Lung (tissue), 12 donors: ENCODE results near the gene SESTD1. TPM values are rescaled to one million over a fixed set of nuclear protein-coding genes. Genes with fewer than 3 reads are reported as not detected.

Experiments
- ATAC-seq: fragments of 200-7000 bp; cut with Tn5 transposase; one replicate; pipeline ENCODE4 v1.9.1; 2020; ENCODE audit warnings: moderate number of reproducible peaks; ENCODE audit not compliant: insufficient read depth, low FRiP score
- DNase-seq, 3 donors: peaks; one replicate each; pipeline ENCODE4 v3.0.0-alpha.2; 2013 to 2017
- H3K27ac ChIP-seq, 2 donors: one replicate each; pipeline ENCODE4 v1.5.1; 2013; ENCODE audit warnings: mild to moderate bottlenecking in 2 of 2, moderate library complexity in 2 of 2, control low read depth in 1 of 2, inconsistent platforms in 1 of 2, low read depth in 1 of 2, low read length in 1 of 2
- H3K27me3 ChIP-seq, 3 donors: one replicate each; pipeline ENCODE4 v1.5.1; 2013; ENCODE audit warnings: low read length in 2 of 3; ENCODE audit not compliant: control insufficient read depth in 3 of 3, insufficient read depth in 3 of 3
- H3K36me3 ChIP-seq, 4 donors: one replicate each; pipeline ENCODE4 v1.5.1; 2013; ENCODE audit warnings: low read length in 4 of 4, mild to moderate bottlenecking in 1 of 4, moderate library complexity in 1 of 4; ENCODE audit not compliant: control insufficient read depth in 4 of 4, insufficient read depth in 4 of 4
- H3K4me1 ChIP-seq, 5 donors: one replicate each; pipeline ENCODE4 v1.5.1; 2013; ENCODE audit warnings: low read length in 5 of 5, mild to moderate bottlenecking in 2 of 5, moderate library complexity in 1 of 5; ENCODE audit not compliant: control insufficient read depth in 5 of 5, insufficient read depth in 5 of 5
- H3K4me3 ChIP-seq: one replicate; pipeline ENCODE4 v1.5.1; 2013; ENCODE audit warnings: mild to moderate bottlenecking, control low read depth, moderate library complexity
- H3K9ac ChIP-seq, 2 donors: one replicate each; pipeline ENCODE4 v1.5.1; 2013; ENCODE audit warnings: low read length in 2 of 2, control low read depth in 1 of 2; ENCODE audit not compliant: insufficient read depth in 1 of 2
- H3K9me3 ChIP-seq, 4 donors: one replicate each; pipeline ENCODE4 v1.5.1; 2013; ENCODE audit warnings: low read length in 3 of 4, mild to moderate bottlenecking in 1 of 4, moderate library complexity in 1 of 4; ENCODE audit not compliant: control insufficient read depth in 4 of 4, insufficient read depth in 3 of 4
- WGBS, 2 donors: extraction: QIAGEN DNeasy Blood & Tissue Kit; methylation state at CpG; one replicate each; pipeline ENCODE4 v1.1.7; 2013; 5-methylcytosine and 5-hydroxymethylcytosine counted together
- polyA plus RNA-seq, 2 donors: library from polyadenylated mRNA; stranded (reverse); fragments of 200-250 nt; gene quantifications; one replicate each; pipeline ENCODE4 v1.2.1, GENCODE V29; 2013
- total RNA-seq, 2 donors: library from RNA; depleted of rRNA in 1 of 2; stranded (reverse); fragments of >200 nt in 1 of 2; gene quantifications; one replicate each; pipeline ENCODE4 v1.2.1, GENCODE V29; 2014 to 2021
- TF ChIP-seq, protein P1 (sequence below): IDR thresholded peaks from 2 replicates; pipeline ENCODE4 v1.5.1; 2012; ENCODE audit warnings: mild to moderate bottlenecking; ENCODE audit errors: control extremely low read depth, extremely low read depth
- donor health status: control.
- donor health status: control.
- donor health status: Bipolar disorder and iron deficiency.
- donor health status: healthy.
- donor health status: DM: yes; HTN: yes; CAD: no.

Gene SESTD1
- total and polyA plus RNA-seq, 4 donors: 11.2 to 96.4 (median 49.3) TPM

DNA sequence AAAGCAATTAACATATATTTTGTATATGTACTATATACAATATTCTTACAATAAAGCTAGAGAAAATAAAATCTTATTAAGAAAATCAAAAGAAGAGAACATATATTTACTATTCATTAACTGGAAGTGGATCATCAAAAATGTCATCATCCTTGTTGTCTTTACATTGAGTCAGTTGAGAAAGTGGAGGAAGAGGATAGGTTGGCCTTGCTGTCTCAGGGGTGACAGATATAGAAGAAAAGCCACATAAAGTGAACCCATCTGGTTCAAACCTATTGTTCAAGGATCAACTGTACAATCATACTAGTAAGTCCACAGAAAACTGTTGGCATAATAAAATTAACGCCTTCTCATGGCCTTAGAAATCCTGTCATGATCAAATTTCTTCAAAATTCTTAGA lies 26.6 kb downstream of the SESTD1 start:
- Histone ChIP-seq H3K4me3 (no peak overlapping the region), H3K4me1 (peaks cover 0 to 29% (median 3%) of the 10 kb centered on the region in 5 donors), H3K9ac (no peak overlapping the region), H3K9me3 (no peaks in the 10 kb centered on the region), H3K27me3 (no peaks in the 10 kb centered on the region), H3K36me3 (peaks cover 0 to 7% (median 2%) of the 10 kb centered on the region in 4 donors), H3K27ac (no peak overlapping the region)
- 97 to 100% methylated on average over 1 of the region's 1 CpG for WGBS, 2 donors
- no peak for ATAC-seq
- TF ChIP-seq, protein P1, sequence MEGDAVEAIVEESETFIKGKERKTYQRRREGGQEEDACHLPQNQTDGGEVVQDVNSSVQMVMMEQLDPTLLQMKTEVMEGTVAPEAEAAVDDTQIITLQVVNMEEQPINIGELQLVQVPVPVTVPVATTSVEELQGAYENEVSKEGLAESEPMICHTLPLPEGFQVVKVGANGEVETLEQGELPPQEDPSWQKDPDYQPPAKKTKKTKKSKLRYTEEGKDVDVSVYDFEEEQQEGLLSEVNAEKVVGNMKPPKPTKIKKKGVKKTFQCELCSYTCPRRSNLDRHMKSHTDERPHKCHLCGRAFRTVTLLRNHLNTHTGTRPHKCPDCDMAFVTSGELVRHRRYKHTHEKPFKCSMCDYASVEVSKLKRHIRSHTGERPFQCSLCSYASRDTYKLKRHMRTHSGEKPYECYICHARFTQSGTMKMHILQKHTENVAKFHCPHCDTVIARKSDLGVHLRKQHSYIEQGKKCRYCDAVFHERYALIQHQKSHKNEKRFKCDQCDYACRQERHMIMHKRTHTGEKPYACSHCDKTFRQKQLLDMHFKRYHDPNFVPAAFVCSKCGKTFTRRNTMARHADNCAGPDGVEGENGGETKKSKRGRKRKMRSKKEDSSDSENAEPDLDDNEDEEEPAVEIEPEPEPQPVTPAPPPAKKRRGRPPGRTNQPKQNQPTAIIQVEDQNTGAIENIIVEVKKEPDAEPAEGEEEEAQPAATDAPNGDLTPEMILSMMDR: no peak
- no peak for DNase-seq

DNA sequence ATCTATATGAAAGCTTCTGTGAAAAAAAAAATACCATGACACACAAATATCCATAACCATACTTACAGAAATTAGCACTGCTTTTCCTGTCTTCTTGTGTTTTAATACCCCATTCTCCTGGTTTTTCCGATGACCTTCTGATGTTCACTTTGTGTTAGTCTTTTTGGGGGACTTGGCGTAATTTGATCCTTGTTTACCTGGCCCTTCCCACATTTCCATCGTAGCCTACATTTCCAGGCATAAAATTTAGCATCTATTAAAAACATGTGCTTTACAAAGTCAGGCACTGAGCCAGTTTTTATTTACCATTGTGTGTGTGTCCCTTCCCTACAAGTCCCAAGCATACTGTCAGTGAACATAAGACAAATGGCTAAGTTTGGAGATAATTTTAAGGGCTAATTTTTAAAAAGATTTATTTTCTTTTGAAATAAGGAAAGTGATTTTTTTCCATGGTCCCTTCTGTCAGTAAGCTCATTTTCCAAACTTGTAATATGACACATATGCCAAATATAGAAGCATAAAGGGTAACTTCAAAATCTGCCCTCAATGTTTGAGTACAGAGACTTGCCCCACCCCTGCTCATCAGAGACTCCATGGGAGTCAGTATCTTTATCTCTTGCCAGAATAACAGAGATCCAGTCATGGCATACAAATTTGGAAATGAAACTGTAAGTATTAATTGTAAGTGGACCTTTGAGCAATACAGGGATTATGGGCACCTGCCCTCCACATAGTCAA lies 27.3 kb downstream of the SESTD1 start:
- H3K36me3 ChIP-seq: peaks cover 0 to 7% (median 2%) of the 10 kb centered on the region in 4 donors
- TF ChIP-seq, protein P1: no peak
- ATAC-seq (no peak), DNase-seq (no peak)
- WGBS, 2 donors: 81 to 86% methylated on average over 3 of the region's 3 CpGs
- H3K4me1 ChIP-seq: peaks cover 0 to 29% (median 3%) of the 10 kb centered on the region in 5 donors
- H3K27me3 ChIP-seq: no peaks in the 10 kb centered on the region
- H3K4me3 ChIP-seq: no peak overlapping the region
- H3K9me3 ChIP-seq: no peaks in the 10 kb centered on the region
- no peak overlapping the region for H3K9ac ChIP-seq
- no peak overlapping the region for H3K27ac ChIP-seq

DNA sequence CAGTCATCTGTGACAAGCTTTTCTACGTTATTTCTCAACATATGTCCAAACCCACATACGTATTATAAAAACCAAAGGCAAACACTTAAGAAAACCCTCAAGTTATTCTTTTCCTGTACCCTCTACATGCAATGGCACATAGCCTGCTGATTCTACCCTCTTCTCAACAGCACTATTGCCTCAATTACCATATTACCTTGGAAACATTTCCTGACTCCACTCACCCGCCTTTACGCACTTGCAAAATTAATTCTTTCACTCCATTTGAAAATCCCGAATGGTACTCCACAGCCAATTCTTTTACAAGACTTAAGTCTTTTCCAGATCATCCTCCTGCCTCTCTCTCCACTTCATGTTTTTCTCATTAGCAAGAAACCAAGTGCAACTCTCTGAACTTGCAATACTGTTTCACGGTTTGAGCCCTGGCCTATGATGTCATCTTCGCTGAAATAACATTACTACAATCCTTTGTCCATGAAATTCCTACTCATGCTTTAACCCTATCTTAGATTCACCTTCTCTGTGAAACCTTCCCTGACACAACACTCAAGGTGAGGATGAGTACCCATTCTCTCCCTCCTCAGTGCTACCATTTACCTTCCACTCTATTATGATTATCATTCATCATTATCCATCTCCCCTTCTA lies 29.0 kb downstream of the SESTD1 start:
- TF ChIP-seq, protein P1: no peak
- DNase-seq: peak in 2 of 3 donors; percentile 22 to 45
- Histone ChIP-seq H3K36me3 (peaks cover 0 to 7% (median 2%) of the 10 kb centered on the region in 4 donors), H3K9me3 (no peaks in the 10 kb centered on the region), H3K4me3 (no peak overlapping the region), H3K27ac (no peak overlapping the region), H3K4me1 (peaks cover 0 to 24% (median 2%) of the 10 kb centered on the region in 5 donors), H3K9ac (no peak overlapping the region), H3K27me3 (no peaks in the 10 kb centered on the region)
- WGBS, 2 donors: 34 to 53% methylated on average over 7 of the region's 7 CpGs
- peak; percentile 75 for ATAC-seq
